Left lobe of liver (tissue), 2 donors: ENCODE measurements around the gene SLC51B. TPM values are rescaled to one million over a fixed set of nuclear protein-coding genes. Genes with fewer than 3 reads are reported as not detected.
"Not testable (repeated sequence)": the region's sequence is repeated elsewhere in the genome, so short reads cannot be mapped to it uniquely, and the experiment has no call there.

ENCODE experiments used
- ATAC-seq: fragments of 200-7000 bp; cut with Tn5 transposase; one replicate; pipeline ENCODE4 v1.9.1; 2020; ENCODE audit warnings: mild to moderate bottlenecking, moderate library complexity
- DNase-seq: peaks from one replicate; pipeline ENCODE4 v3.0.0-alpha.2; 2020; ENCODE audit warnings: low spot score
- total RNA-seq: library from RNA; stranded (reverse); gene quantifications from one replicate; pipeline ENCODE4 v1.2.1, GENCODE V29; 2021
- donor health status: DM: no; HTN: no; CAD: no; lungs with moderate emphysema.
- donor health status: DM: no; HTN: yes; CAD: no.

SLC51B gene
- 0.75 TPM for total RNA-seq

DNA sequence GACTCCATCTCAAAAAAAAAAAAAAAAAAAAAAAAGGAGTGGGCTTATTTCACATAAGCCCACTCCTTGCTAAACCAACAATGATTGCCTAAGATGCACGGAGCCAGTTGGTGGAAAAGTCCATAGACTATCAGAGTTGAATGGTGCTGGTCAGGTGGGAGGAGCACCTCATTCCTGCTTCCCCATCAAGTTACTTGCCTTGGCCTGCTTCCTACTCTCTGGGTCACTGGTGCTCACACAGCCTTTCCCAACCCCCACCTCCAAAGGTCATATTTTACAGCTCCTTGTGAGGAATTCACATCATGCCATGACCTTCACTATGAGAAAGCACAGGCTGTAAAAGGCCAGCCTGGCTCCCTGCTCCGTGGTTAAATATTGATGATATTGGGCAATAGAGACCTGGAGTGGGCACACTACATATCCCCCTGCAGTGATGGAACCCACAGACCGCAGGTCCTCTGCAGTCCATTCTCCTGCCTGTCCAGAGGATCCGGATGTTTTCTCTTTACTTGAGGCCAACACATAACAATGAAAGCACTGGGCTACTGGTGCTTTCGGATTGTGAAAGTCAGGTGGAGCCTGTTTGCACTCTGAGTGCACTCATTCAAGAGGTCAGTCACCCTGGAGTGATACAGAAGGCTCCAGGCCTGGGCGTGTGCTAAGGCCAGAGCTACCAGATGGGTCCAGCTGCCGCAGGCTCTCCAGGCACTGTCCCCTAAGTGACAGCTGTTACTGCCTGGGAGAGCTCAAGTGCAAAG lies at the start of gene SLC51B:
Gene SLC51B, plus strand, starts transcription at position 664 of the 758 bp plus-strand sequence. CDS start 4,618 bp downstream, outside the sequence.
- peak; percentile 84 for DNase-seq

DNA sequence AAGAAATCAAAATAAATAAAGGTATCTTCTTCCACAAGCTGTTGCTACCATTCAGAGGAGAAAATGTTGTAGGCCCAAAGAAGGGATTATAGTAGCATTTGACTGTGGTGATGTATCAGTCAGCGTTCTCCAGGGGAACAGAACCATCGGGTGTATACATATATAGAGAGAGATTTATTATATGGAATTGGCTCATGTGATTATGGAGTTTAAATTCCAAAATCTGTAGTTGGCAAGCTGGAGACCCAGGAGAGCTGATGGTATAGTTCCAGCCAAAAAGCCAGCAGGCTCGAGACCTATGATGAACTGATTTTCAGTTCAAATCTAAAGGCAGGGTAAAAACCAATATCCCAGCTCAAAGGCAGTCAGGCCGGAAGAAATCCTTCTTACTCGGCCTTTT lies 48.1 kb upstream of the SLC51B start:
- DNase-seq = no peak
- no peak for ATAC-seq

More for the DNA sequence above, at the start of gene SLC51B:
- ATAC-seq = peak; percentile 94

DNA sequence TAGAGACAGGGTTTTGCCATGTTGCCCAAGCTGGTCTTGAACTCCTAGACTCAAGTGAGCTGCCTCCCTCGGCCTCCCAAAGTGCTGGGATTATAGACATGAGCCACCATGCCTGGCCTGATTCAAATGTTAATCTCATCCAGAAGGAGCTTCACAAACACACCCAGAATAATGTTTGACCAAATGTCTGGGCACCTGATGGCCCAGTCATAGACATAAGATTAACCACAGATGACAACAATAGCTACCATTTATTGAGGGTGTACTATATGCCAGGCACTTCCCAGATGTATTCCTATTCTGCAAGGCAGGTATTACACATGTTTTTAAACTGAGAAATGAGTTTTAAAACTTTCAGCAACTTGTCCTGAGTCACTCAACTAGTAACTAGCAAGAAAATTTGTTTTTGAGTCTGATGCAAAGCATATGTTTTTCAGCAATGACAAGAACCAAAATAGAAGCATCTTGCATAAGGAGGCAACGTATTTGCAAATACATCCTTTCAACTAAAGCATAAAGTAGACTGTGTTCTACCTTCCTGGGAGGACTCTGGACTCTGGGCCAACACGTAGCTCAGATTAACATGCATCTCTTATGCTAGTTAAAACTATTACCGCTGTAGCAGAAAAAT lies 47.3 kb upstream of the SLC51B start:
- no peak for DNase-seq
- ATAC-seq = no peak

DNA sequence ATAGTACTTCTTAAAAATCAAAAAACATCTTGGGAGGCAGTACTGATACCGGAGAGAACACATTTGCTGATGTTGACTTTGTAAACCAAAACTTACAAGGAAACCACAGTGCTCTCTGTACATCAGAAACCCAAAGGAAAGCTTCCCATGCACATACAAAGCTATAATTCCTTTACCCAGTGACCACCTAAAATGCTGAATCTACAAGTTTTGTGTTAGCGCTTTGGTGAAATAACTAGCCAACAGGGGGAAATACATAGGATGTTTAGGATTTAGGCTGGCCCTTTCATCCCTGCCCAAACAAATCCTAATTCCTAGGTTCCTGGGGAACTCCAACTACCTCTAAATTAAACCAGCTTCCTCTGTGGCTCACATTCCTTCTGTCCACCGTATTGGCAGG lies 40.2 kb upstream of the SLC51B start:
- no peak for DNase-seq
- ATAC-seq = no peak

DNA sequence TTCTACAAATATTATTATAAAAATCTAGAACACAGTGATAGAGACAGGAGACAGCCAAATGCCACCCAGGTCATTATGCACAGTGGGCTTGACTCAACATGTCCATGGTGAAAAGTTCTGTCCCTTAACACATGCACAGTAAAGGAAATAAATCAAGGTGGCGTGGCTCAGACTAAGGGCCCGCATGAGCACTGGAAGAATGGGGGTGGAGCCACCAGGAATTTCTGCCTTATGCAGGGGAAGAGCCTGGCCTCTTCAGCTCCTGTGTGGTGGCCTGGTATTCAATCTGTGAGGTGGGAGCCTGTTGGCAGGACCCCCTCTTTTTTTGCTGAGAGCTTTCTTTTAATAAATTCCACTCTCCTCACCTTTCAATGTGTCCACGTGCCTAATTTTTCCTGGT lies 38.3 kb upstream of the SLC51B start:
- ATAC-seq = no peak
- no peak for DNase-seq

DNA sequence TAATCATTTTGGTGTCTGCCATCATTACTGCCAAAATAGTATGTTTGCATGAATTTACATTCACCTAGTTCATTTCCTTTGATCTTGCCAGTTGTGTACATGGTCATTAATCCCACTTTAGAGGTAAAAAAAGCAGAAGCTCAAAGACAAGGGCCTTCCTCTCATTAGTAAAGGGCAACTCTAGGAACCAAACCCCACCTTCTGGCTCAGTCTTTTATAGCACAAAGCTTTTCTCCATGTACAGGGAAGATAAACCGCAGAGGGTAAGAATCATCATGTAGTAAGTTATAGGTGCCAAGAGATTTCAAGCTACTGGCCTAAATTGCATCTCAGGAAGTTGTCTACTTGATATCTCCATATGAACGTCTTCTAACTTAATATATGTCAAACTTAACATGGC lies 36.2 kb upstream of the SLC51B start:
- no peak for ATAC-seq
- DNase-seq = no peak

DNA sequence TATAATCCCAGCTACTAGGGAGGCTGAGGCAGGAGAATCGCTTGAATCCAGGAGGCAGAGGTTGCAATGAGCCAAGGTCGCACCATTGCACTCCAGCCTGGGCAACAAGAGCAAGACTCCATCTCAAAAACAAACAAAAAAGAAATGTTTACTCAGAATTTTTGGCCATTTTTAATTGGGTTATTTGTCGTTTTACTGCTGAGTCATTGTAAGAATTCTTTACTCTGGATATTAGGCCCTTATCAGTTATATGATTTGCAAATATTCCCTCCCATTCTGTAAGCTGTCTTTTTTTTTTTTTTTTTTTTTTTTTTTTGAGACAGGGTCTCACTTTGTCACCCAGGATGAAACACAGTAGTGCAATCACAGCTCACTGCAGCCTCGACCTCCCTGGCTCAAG lies 34.0 kb upstream of the SLC51B start:
- DNase-seq, ATAC-seq: not testable (repeated sequence)

DNA sequence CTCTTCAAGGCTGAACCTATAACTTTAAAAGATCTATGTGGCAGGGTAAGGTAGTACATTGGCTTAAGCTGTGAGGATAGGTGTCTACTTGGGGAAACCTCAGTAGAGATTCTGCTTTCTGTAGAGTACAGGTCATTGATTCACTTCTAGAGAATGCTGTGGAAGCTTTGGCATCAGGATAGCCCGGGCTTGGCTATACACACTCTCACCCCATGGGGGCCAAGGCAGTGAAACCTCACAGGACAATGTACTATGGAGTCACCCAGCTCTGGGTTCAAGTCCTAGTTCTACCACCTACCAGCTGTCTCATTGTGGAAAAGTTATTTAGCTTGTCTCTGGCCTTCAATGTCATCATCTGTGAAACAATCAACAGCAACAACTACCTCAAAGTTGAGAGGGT lies 24.8 kb upstream of the SLC51B start:
- ATAC-seq (peak; percentile 11), DNase-seq (no peak)

DNA sequence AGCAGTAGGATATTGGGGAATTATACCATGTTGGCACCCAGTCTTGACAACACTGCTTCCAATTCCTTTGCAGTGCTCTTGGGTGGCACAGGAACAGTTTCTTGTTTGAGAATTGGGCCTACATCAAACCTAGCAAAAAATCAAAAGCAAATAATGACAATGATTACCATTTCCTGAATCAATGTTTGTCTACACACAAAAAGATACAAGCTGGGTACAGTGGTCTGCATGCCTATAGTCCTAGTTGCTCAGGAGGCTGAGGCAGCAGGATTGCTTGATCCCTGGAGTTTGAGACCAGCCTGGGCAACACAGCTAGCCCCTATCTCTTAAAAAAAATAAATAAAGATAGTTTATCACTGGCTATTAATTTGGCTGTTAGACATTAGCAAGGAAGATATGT lies 23.7 kb upstream of the SLC51B start:
- no peak for ATAC-seq
- no peak for DNase-seq

DNA sequence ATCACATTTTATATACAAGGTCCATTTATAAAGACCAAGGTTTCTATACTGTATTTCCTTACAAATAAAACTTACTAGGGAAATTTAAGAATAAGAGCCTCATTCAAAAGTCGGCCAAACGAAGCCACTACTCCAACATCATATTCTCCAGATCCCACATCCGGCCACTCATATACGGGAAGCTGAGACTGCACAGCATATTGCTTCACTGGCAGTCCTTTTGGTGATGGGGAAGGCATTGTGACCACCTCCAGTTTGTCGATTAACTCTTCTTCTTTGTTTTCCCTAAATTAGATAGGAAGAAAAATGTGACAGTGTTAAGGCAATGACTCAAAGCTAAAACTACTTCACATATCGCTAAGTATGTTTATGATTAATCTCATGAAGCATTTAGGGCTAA lies 18.4 kb upstream of the SLC51B start:
- ATAC-seq = no peak

DNA sequence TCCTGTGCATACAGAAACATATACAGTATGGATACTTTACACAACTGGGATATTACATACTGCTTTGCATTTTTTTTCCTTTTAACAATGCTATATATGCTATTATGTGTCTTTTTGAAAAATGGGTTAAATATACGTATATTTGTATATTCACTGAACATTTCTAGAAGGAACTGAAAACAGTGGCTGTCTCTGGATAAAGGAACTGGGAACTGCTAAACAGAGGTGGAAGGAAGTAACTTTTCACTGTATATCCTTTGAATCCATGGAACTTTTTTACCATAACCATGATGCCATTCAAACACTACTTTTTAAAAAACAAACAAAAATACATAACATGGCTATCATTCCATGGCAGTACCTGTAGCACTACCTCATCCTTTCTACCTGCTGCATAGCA lies 17.6 kb upstream of the SLC51B start:
- DNase-seq (no peak), ATAC-seq (no peak)

More for the DNA sequence above, 18.4 kb upstream of the SLC51B start:
- DNase-seq = no peak

DNA sequence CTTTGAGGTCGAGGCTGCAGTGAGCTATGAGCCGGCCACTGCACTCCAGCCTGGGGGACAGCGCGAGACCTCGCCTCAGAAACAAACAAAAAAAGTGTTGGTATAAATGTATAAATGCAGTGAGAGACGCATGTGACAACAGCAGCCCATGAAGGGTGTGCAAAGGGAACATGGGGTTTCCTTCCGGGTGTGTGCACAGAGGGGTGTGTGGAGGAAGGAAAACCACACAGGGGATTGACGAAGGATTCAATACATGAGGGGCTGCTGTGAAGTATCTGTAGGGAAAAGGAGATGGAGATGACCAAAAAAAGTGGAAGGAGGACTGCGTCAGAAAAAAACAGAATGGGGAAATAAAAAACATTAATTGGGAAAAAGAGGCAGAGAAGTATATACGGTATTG lies 16.8 kb upstream of the SLC51B start:
- no peak for DNase-seq
- ATAC-seq = no peak

DNA sequence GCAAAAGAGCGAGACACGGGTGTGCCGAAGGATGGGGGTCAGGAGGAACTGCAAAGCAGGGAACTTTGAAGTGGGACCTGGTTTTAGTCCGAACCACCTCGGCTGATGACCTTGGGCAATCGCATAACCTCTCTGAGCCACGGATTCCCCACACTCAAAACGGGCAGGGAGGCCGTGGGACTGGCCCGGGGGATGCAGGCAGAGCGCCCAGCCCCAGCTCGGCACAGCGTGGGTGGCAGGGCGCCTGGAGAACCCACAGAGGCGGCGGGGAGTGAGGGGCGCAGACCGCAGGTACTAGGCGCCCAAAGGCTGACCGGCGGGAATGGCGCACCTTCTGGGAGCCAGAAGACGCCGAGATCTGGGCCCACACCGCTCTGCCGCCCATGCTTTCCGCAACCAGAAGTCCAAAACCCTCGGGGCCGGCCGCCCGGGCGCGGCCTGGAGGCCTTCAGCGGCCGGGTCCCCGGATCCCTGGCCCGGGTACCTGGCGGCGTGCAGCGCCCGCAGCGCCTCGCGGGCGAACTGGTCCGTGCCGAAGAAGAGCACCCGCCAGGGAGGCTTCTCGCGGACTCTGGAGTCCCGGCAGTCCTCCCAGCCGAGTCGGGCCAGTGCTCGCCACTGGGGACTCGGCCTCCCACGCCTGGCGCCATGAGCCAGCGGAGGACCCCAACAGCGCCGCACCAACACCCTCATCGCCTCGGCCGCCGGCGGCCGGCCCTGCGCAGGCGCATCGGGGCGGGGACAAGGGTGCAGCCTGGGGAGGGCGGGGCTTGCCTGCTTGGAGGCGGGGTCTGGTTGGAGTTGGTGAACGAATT lies 16.1 kb upstream of the SLC51B start, which contains the start of gene MTFMT:
Gene MTFMT, minus strand, starts transcription at position 719 of the 815 bp plus-strand sequence. Its CDS starts 26 bp downstream, at position 693.
- peak; percentile 83 for ATAC-seq
- peak; percentile 93 for DNase-seq

DNA sequence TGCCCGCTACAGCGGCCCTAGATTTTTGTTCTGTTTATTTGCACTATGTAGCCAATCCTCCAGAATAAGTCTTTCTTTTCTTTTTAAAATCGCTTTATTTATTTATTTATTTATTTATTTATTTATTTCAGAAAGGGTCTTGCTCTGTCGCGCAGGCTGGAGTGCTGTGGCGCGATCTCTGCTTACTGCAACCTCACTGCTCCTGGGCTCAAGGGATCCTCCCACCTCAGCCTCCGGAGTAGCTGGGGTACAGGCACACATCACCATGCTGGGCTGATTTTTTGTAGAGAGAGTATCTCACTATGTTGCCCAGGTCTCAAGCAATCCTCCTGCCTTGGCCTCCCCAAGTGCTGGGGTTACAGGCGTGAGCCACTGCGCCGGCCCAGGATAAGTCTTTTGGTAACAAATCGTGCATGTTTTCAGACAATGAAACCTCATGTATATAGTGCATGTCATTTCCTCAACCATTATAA lies 15.4 kb upstream of the SLC51B start:
- DNase-seq (no peak), ATAC-seq (no peak)

DNA sequence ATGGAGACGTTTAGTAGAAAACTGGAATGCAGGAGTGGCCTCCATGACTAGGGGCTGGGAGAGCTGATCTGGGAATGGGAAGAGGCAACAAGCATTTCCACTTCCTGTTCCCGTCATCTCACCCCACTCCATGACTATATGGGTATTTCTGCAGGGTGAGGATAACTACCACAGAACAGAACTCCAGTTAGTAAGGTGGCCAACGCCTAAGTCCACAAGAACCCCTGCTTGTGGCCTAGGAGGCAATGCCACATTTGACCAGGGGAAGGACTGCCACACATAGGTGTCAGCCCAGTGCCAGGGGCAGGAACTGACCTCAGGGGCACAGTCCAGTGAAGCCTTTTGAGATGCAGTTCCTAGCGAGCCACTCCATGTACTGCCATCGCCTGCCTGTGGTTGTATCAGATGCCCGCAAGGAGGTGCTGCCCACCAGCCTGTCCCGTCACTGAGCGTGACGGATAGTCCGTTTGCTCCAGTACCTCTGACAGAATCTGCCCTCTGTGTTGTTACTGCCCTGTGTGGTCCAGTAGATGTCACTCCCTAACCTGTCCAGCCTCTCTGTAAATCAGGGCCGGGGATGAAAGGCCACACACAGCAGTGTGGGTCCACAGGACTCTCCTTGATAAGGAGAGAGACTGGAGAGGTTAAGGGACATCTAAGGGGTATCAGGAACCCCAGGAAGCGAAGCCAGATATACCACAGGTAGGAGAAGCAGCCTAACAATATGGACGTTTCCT lies 12.2 kb upstream of the SLC51B start:
- peak; percentile 93 for DNase-seq
- peak; percentile 87 for ATAC-seq

DNA sequence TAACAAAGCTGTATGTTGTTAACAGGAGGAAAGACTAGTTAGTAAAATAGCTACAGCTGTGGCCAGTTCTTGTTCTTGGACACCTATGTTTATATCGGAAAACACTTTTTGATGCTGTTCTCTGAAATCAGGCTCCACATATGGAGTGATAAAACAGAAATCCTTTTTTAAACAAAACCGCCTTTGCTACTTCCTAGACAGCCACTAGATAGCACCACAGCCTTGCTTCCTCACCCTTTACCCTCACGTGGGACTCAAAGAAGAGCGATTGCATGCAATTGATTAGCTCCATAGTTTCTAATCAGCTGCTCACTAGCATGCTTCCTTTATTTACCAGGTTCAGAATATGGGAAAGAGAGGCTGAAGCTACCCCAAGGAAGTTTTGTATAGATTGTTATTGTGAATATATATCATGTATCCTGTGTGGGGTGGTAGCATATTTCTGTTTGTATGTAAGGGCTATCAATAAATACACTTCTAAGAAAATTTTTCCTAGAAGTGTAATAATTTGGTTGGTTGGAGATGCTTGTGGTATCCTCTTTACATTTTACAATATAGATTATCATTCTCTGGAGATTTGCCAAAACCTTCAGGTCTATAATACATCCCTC lies 11.4 kb upstream of the SLC51B start:
- ATAC-seq (peak; percentile 54), DNase-seq (no peak)

DNA sequence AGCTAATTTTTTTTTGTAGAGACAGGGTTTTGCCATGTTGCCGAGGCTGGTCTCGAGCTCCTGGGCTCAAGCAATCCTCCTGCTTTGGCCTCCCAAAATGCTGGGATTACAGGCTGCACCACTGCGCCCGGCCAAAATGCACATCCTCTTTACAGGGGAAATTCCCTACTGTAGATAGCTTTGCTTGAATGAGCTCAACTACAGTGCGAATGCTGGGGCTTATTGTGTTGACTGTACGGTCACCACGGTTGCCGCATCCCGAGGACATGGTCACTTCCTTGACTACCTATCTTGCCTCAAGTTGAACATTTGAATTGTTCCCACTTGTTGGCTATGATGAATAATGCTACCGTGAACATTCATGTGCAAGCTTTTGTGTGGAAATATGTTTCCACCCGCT lies 10.5 kb upstream of the SLC51B start:
- ATAC-seq (no peak), DNase-seq (no peak)

DNA sequence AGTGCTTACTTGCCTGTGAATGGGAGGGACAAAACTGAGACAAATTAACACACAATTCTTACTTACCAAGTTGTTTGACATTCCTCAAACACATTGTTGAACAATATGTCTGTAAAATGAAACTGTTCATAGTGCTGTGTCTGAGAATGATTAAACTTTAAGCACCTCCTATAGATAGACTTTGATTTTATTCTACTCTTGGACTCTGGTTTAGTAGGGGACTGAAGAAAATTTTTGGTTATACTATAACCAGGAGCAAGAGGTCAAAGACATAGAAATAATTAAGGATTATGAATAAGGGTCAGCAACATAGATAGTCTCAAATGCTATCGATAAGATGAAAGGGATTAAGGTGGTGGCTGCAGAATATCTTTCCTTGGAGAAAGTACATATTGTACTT lies 7.9 kb upstream of the SLC51B start:
- ATAC-seq (no peak), DNase-seq (no peak)

DNA sequence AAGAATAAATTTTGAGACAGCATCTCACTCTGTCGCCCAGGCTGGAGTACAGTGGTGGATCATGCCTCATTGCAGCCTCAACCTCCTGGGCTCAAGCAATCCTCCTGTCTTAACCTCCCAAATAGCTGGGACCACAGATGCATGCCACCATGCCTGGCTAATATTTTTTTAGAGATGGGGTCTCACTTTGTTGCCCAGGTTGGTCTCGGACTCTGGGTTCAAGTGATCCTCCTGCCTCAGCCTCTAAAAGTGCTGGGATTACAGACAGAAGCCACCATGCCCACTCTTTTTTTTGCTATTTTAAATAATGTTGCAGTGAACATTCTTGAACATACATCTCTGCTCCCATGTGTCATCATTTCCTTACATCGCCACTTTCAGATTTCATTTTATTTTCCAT lies 6.8 kb upstream of the SLC51B start:
- DNase-seq = no peak
- no peak for ATAC-seq

DNA sequence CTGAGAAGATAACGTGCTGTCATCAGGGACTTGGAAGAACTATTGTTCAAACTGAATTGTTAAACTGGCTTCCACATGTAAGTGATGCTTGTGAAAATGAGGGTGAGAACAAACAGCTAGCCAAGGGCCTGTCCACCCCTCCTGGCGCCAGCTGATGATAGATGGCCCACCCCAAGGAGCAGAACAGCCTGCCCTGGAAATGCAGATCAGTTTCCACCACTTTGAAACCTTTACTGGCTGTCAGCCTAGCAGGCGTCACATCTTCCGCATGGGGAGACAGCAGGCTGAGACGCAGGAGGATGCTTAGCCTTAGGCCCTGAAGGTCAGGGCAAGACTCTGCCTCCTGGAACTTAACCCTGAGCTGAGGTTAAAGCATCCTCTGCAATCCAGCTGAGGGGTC lies 6.4 kb upstream of the SLC51B start:
- DNase-seq (no peak), ATAC-seq (no peak)
